Stimulated activated CD4-positive, alpha-beta T cell treated with anti-CD3 and anti-CD28 coated beads, Interleukin-1b, Interleukin-23, amount 100 ng/mL, for 24 hours (primary cell): Measurements from ENCODE around the gene CEL.
"Not testable (repeated sequence)": the region's sequence is repeated elsewhere in the genome, so short reads cannot be mapped to it uniquely, and the experiment has no call there.

ENCODE experiments used
- DNase-seq, 4 experiments: peaks; one replicate each; pipeline ENCODE4 v3.0.0-alpha.2; 2020; ENCODE audit warnings: low read depth in 4 of 4, low spot score in 1 of 4

The CEL gene

DNA sequence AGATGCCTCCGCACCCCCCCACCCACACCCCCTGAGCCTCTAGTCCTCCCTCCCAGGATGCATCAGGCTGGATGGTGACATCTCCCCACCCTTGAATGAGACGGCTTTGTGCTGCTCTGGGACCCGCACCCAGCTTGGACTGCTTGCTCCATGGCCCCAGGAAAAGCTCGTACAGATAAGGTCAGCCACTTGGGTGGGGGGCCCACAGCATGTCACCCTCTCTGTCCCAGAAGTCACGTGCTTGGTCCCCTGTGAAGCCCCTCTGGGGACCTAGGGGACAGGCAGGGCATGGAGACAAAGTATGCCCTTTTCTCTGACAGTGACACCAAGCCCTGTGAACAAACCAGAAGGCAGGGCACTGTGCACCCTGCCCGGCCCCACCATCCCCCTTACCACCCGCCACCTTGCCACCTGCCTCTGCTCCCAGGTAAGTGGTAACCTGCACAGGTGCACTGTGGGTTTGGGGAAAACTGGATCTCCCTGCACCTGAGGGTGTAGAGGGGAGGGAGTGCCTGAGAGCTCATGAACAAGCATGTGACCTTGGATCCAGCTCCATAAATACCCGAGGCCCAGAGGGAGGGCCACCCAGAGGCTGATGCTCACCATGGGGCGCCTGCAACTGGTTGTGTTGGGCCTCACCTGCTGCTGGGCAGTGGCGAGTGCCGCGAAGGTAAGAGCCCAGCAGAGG is 20.3 kb downstream of the CEL start:
- not testable (repeated sequence) for DNase-seq

- not testable (repeated sequence) for DNase-seq
Observed at GRCh38 chr9:133083688-133084087, 21.9 kb downstream of the CEL start.

DNA sequence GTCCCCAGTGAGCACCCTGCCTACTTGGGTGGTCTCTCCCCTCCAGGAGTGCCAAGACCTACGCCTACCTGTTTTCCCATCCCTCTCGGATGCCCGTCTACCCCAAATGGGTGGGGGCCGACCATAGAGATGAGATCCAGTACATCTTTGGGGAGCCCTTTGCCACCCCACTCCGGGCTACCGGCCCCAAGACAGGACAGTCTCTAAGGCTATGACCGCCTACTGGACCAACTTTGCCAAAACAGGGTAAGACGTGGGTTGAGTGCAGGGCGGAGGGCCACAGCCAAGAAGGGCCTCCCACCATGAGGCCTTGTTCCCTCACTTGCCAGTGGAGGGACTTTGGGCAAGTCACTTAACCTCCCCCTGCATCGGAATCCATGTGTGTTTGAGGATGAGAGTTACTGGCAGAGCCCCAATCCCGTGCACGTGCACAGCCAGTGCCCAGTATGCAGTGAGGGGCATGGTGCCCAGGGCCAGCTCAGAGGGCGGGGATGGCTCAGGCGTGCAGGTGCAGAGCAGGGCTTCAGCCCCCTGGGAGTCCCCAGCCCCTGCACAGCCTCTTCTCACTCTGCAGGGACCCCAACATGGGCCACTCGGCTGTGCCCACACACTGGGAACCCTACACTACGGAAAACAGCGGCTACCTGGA is 24.6 kb downstream of the CEL start:
- not testable (repeated sequence) for DNase-seq

GRCh38 chr9:133086894-133087293 is 25.1 kb downstream of the CEL start:
- DNase-seq: no peak

DNA sequence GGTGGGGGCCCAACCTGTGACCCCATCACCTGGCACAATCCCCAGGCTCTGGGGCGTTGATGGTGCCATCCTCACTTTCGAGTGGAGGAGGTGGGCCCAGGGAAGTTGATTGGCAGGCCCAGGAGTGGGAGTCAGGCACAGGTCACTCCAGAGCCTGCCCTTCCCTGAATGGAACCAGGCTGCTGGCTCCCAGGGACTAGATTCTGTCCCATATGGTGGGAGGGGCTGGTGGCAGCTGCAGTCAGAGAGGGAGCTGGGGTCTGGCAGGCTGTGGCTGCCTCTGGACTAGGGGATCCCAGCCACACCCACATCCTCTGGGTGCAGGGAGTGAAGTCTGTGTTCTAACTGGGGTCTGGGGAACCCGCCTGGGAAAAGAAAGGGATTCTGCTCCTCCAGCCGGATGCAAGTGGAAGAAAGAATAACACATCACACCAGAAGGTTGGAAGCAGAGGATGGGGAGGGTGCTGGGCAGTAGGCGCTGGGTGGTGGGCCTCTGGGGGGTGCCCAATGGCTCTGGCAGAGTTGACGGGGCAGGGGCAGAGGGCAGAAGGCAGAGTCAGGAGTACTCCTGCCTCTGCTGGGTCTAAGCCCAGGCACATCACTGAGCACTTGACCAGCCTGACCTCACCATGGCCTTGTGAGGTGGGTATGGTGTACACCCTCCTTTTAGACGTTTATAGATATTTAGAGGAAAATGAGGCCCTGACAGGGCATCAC is 25.8 kb downstream of the CEL start:
- DNase-seq: no peak

GRCh38 chr9:133088146-133088750 is 26.5 kb downstream of the CEL start:
- no peak for DNase-seq

DNA sequence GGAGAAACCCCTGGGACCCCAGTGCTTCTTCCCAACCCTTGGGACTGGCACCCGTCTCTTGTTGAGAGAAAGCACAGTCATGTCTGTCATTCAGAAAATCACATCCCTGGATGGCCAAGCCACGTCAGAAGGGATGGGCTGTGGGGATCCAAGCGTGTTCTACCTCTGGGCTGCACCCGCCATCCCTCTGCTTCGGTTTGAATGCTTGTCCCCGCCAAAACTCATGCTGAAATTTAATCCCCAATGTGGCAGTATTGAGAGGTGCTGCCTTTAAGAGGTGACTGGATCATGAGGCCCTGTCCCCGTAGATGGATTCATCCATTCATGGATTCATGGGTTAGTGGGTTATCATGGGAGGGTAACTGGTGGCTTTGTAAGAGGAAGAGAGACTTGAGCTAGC is 27.0 kb downstream of the CEL start:
- DNase-seq: no peak

- no peak for DNase-seq
Observed at GRCh38 chr9:133089271-133089671, 27.5 kb downstream of the CEL start.

GRCh38 chr9:133090187-133090586 is 28.4 kb downstream of the CEL start:
- DNase-seq: no peak

DNA sequence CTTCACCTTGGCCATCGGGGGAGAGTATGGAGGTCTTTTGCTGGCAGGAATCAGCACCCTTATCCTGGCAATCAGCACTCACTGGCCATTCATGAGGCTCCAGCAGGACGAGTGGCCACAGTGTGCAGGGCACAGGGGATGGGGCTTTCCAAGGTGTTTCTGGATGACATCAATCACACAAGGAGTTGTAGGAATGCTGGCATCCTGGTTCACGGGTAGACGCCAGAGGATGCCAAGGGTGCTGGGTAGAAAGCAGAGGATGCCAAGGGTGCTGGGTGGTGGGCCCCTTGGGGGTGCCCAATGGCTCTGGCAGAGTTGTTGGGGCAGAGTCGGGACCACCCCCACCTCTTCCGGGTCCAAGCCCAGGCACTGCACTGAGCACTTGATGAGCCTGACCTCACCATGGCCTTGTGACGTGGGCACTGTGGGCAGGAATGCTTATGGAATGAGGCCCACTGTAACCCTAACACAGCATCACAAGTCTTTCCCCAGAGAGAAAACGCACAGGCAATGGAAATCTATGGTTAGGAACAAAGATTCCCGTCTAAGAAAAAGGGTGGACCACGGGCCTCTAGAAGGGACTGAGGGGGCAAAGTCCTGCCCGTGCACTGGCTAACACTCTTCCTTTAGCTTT is 29.1 kb downstream of the CEL start:
- no peak for DNase-seq

DNA sequence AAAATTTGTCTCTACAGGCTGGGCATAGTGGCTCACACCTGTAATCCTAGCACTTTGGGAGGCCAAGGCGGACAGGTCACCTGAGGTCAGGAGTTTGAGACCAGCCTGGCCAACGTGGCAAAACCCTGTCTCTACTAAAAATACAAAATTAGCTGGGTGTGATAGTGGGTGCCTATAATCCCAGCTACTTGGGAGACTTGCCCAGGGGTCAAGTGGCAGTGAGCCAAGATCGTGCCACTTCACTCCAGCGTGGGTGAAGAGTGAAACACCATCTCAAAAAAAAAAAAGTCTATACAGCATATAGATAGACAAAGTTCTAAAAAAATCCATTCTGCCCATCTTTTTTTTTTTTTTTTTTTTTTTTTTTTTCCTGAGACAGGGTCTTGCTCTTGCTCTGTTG is 32.6 kb downstream of the CEL start:
- DNase-seq: not testable (repeated sequence)

DNA sequence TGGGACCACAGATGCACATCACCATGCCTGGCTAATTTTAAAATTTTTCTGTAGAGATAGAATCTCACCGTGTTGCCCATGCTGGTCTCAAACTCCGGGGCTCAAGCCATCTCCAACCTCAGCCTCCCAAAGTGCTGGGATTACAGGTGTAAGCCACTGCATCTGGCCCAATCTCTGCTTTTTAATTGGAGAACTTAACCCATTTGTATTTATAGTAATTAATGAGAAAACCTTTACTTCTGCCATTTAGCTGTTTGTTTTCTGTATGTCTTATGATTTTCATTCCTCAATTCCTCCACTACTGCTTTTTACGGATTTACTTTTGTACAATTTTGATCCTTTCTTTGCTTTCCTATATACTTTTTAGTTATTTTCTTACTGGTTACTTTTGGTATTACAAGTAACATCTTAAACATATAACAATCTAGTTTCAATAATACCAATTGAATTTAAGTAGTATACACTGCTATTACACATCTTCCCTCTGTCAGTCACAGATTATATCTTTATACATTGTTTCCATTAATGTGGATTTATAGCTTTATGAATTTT is 33.1 kb downstream of the CEL start:
- DNase-seq: no peak

- no peak for DNase-seq
Observed at GRCh38 chr9:133098104-133098754, 36.4 kb downstream of the CEL start.

DNA sequence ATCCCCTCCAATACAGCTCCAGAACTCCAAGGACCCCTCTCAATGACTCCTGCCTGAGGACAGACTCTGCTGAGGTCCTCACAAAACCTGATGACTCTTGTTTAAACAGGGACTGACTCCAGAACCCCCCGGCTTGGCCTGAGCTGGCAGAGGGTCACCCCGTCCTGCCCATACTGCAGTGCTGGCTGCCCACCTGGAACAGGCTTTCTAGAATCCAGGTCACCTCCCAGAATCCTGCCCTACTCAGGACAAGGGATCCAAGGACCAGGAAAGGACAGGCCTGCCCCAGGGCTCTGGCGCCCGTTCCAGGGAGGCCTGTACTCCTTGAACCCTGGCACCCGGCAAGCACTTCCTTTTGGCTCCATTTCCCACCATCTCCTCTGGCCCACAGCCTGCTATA is 37.1 kb downstream of the CEL start:
- no peak for DNase-seq

- DNase-seq: no peak
Observed at GRCh38 chr9:133099726-133100505, 38.1 kb downstream of the CEL start.

GRCh38 chr9:133100506-133101355 is 39.0 kb downstream of the CEL start:
- DNase-seq: no peak

GRCh38 chr9:133101356-133102189 is 39.8 kb downstream of the CEL start:
- no peak for DNase-seq
